Calu3 (cell line): ENCODE results near the gene ATXN3. TPM values are rescaled to one million over a fixed set of nuclear protein-coding genes. Genes with fewer than 3 reads are reported as not detected.

Source experiments
- Bru-seq: library from RNA; stranded (reverse); fragments of 400-500 nt; gene quantifications from one replicate; lab custom pipeline; 2021; lab: Mats Ljungman, UMichigan
- BruChase-seq, 2 experiments: library from RNA; stranded (reverse); fragments of 400-500 nt; gene quantifications; one replicate each; lab custom pipeline; 2021; lab: Mats Ljungman, UMichigan
- BruUV-seq: library from RNA; stranded (reverse); fragments of 400-500 nt; replicated peaks from 2 replicates; lab custom pipeline; 2021; lab: Mats Ljungman, UMichigan
- CTCF ChIA-PET: fragments of 300-600 bp; sonication (Branson Sonifier 250); formaldehyde crosslinking; loops from one replicate; lab custom pipeline; 2022; ENCODE audit warnings: antibody characterized with exemption; lab: Charles Lee
- DNase-seq: peaks from one replicate; pipeline ENCODE4 v3.0.0; 2022
- H3K27ac Mint-ChIP-seq: one replicate; pipeline ENCODE4 v1.8.0; 2022; ENCODE audit warnings: mixed read lengths; ENCODE audit not compliant: unreplicated experiment
- H3K27me3 Mint-ChIP-seq: one replicate; pipeline ENCODE4 v1.8.0; 2022; ENCODE audit warnings: mixed read lengths; ENCODE audit not compliant: unreplicated experiment
- H3K36me3 Mint-ChIP-seq: one replicate; pipeline ENCODE4 v1.8.0; 2022; ENCODE audit warnings: mild to moderate bottlenecking, moderate library complexity, mixed read lengths; ENCODE audit not compliant: insufficient read depth, unreplicated experiment
- H3K4me1 Mint-ChIP-seq: one replicate; pipeline ENCODE4 v1.8.0; 2022; ENCODE audit warnings: mild to moderate bottlenecking, low read depth, mixed read lengths; ENCODE audit not compliant: unreplicated experiment
- H3K4me3 Mint-ChIP-seq: one replicate; pipeline ENCODE4 v1.8.0; 2022; ENCODE audit warnings: mild to moderate bottlenecking, low read depth, moderate library complexity, mixed read lengths; ENCODE audit not compliant: unreplicated experiment
- H3K9me3 Mint-ChIP-seq: one replicate; pipeline ENCODE4 v1.8.0; 2022; ENCODE audit warnings: low read depth, mixed read lengths; ENCODE audit not compliant: unreplicated experiment
- CTCF ChIP-seq: fragments of 200-600 bp; IDR thresholded peaks from one replicate; pipeline ENCODE4 v1.8.0; 2022; ENCODE audit warnings: antibody characterized with exemption; ENCODE audit not compliant: unreplicated experiment
- intact Hi-C: fragments of 100-400 bp; cut with micrococcal nuclease; formaldehyde crosslinking; loops from one replicate; pipeline ENCODE4 v1.10.0; 2022; ENCODE audit not compliant: unreplicated experiment
- long read RNA-seq: library from polyadenylated mRNA; stranded (forward); transcript quantifications from one replicate; pipeline ENCODE4 v2.0.0, GENCODE V29; 2022
- total RNA-seq: library from RNA; stranded (reverse); gene quantifications from 2 replicates; pipeline ENCODE4 v1.2.3, GENCODE V29; 2022

ATXN3 gene
- total RNA-seq, result 20.5 and 21.8 TPM in 2 replicates
- Bru-seq, nascent RNA, result percentile 68 among the genes with signal in this experiment
- percentile 71 among the genes with signal in this experiment for BruChase-seq, experiment 1, labeled RNA remaining after a 6-hour chase
- percentile 68 among the genes with signal in this experiment for BruChase-seq, experiment 2, labeled RNA remaining after a 2-hour chase
- long read RNA-seq, full-length matches to known transcripts, result 15 of 20 reads
- long read RNA-seq, partial matches to known transcripts, result 0 of 20 reads
- long read RNA-seq, other reads (novel, unspliced or antisense), result 5 of 20 reads

- CTCF ChIA-PET, result interaction anchor here (0.6 to 1.9 kb wide), 9 partner anchors 10 to 1078 kb away, joined by 3 to 28 read pairs (median 3); partner anchors contain the start of genes CPSF2 and NDUFB1
- Mint-ChIP-seq H3K27ac (peak within 1 kb of the TSS; percentile 38), H3K9me3 (no peaks in the 10 kb centered on the region), H3K4me3 (peak within 1 kb of the TSS; percentile 81), H3K4me1 (no peaks in the 10 kb centered on the region), H3K27me3 (no peaks in the 10 kb centered on the region), H3K36me3 (peaks cover 18% of the 10 kb centered on the region)
- peak; percentile 95 for DNase-seq
- BruUV-seq, result no TSS peak
- peak; percentile 50 for TF ChIP-seq CTCF
- intact Hi-C loops, result no loop called here
Observed at GRCh38 chr14:92106143-92106926, at the start of gene ATXN3. ATXN3 (minus strand) TSS chr14:92106582; CDS start chr14:92106552, 30 bp downstream.

GRCh38 chr14:92154283-92154942 lies 48.0 kb upstream of the ATXN3 start:
- no peak for DNase-seq
- H3K27me3 Mint-ChIP-seq, result no peaks in the 10 kb centered on the region
- no peaks in the 10 kb centered on the region for H3K4me1 Mint-ChIP-seq
- BruUV-seq, result no TSS peak
- no peak for TF ChIP-seq CTCF
- H3K9me3 Mint-ChIP-seq, result no peaks in the 10 kb centered on the region
- CTCF ChIA-PET, result no interaction called here
- intact Hi-C loops, result no loop called here
- peaks cover 50% of the 10 kb centered on the region for H3K36me3 Mint-ChIP-seq
- no peak overlapping the region for H3K4me3 Mint-ChIP-seq
- H3K27ac Mint-ChIP-seq, result no peak overlapping the region

- intact Hi-C loops, result no loop called here
- H3K27ac Mint-ChIP-seq, result no peak overlapping the region
- H3K4me3 Mint-ChIP-seq, result no peak overlapping the region
Observed at GRCh38 chr14:92153581-92153980, 47.2 kb upstream of the ATXN3 start.

More at GRCh38 chr14:92153581-92153980, 47.2 kb upstream of the ATXN3 start:
- CTCF ChIA-PET, result no interaction called here
- BruUV-seq, result no TSS peak
- H3K36me3 Mint-ChIP-seq, result peaks cover 50% of the 10 kb centered on the region
- TF ChIP-seq CTCF, result no peak
- H3K9me3 Mint-ChIP-seq, result no peaks in the 10 kb centered on the region
- no peak for DNase-seq
- H3K4me1 Mint-ChIP-seq, result no peaks in the 10 kb centered on the region
- no peaks in the 10 kb centered on the region for H3K27me3 Mint-ChIP-seq
